ENCODE data around the gene CDH13. TPM values are rescaled to one million over a fixed set of nuclear protein-coding genes. Genes with fewer than 3 reads are reported as not detected.

The CDH13 gene
- total RNA-seq, 1 donor from 2014 or later = 14.3 TPM

DNA sequence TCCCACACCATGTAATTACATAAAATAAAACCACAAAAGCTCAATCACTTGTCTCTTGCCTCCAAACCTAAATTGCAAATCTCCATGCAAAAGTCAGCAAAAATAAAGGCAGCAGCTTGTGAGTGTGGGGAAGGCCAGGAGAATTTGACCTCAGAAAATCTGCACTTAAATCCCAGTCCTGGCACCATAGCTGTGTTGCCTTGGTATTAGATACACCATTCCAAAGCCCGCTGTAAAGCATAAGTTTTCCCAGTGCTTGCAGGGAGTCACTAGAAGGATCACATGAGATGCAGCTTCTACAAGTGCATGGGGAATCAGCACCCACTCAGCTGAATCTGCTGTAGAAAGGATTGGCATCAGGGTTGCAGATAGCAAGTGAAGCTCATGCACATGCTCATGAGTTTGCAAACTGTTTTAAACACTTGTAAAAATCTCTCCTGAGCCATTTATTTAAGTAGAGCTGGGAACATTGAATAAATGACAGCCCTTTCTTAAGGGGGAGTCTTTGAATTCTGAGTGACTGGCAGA is 686.0 kb downstream of the CDH13 start:
- Histone ChIP-seq H3K27me3 (ENCODE audit: low read depth) (no peaks in the 10 kb centered on the region), H3K36me3 (no peaks in the 10 kb centered on the region), H3K4me1 (no peaks in the 10 kb centered on the region), H3K27ac (no peak overlapping the region), H3K4me3 (no peak overlapping the region), H3K9me3 (no peaks in the 10 kb centered on the region)
- no peak for ATAC-seq
- TF ChIP-seq CTCF (IDR thresholded peaks at IDR 0.05) = no peak
- intact Hi-C loops (cut with DNase I) = no loop called here
- no peak for DNase-seq

DNA sequence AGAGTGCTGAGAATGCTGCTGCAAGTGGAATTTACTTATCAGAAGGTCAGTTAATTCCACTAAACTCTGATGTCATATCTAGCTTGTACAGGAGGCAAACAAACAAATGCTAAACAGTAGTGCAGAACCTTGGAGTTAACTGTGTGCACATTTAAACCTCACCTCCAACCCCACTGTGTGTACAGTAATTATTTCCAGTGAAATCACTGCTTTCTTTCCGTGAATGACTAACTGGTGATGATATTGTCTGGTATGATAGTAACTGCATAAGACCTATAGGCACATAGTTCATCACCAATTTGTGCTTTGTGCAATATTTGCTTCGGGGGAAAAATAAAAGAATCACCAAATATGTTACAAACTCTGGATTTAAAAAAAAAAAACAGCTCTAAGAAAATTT is 688.5 kb downstream of the CDH13 start:
- Histone ChIP-seq H3K27me3 (ENCODE audit: low read depth) (no peaks in the 10 kb centered on the region), H3K9me3 (no peaks in the 10 kb centered on the region), H3K4me1 (no peaks in the 10 kb centered on the region), H3K4me3 (no peak overlapping the region), H3K36me3 (no peaks in the 10 kb centered on the region), H3K27ac (no peak overlapping the region)
- DNase-seq = no peak
- TF ChIP-seq CTCF (IDR thresholded peaks at IDR 0.05) = no peak
- intact Hi-C loops (cut with DNase I) = no loop called here
- ATAC-seq = no peak

DNA sequence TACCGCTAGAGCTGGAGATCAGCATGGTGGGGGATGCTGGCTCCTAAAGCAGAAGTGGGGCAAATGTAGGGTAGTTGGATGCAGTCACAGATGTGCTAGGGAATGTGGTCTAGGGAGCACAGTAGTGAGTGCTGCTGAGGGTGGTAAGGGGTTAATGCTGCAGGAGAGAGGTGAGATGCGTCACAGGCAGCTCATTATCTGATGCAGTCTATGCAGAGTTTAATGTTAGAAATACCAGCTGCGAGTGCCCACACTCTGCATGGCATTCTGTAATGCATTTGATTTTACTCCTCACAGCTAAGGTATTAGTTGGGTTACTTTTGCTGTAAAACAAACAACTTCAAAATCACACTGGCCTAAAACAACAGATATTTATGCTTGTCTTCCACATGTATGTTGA is 689.7 kb downstream of the CDH13 start:
- H3K4me1 ChIP-seq = no peaks in the 10 kb centered on the region
- intact Hi-C loops (cut with DNase I) = no loop called here
- H3K27me3 ChIP-seq (ENCODE audit: low read depth) = no peaks in the 10 kb centered on the region
- no peak for TF ChIP-seq CTCF (IDR thresholded peaks at IDR 0.05)
- H3K36me3 ChIP-seq = no peaks in the 10 kb centered on the region
- no peak overlapping the region for H3K27ac ChIP-seq
- no peaks in the 10 kb centered on the region for H3K9me3 ChIP-seq
- no peak overlapping the region for H3K4me3 ChIP-seq
- ATAC-seq (no peak), DNase-seq (no peak)

DNA sequence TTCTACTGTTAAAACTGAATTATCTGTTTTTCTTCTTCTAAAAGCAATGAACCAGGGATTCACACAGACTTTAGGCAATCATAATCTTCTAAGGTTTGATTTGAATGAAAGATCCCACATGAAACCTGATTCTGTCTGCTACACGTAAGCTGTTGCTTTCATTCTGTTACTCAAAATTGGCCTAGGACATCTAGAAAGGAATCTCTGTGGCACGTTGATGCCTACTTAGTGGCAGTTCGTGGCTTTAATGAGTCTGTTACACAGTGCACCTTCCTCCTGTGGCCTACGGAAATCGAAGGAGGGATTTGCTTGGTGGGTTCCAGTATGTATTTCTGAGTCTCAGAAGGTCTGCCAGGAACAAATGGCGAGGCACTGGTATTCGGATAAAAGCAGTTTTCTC is 691.6 kb downstream of the CDH13 start:
- H3K4me3 ChIP-seq = no peak overlapping the region
- H3K27me3 ChIP-seq (ENCODE audit: low read depth) = no peaks in the 10 kb centered on the region
- ATAC-seq (no peak), DNase-seq (no peak)
- H3K27ac ChIP-seq = no peak overlapping the region
- H3K36me3 ChIP-seq = no peaks in the 10 kb centered on the region
- no peaks in the 10 kb centered on the region for H3K4me1 ChIP-seq
- no peaks in the 10 kb centered on the region for H3K9me3 ChIP-seq
- no peak for TF ChIP-seq CTCF (IDR thresholded peaks at IDR 0.05)
- intact Hi-C loops (cut with DNase I) = no loop called here

GRCh38 chr16:83328936-83329335 is 702.2 kb downstream of the CDH13 start:
- H3K27ac ChIP-seq = no peak overlapping the region
- DNase-seq (no peak), ATAC-seq (no peak)
- H3K36me3 ChIP-seq = no peaks in the 10 kb centered on the region
- no peaks in the 10 kb centered on the region for H3K4me1 ChIP-seq
- H3K4me3 ChIP-seq = no peak overlapping the region
- TF ChIP-seq CTCF (IDR thresholded peaks at IDR 0.05) = no peak
- no peaks in the 10 kb centered on the region for H3K9me3 ChIP-seq
- no peaks in the 10 kb centered on the region for H3K27me3 ChIP-seq (ENCODE audit: low read depth)
- intact Hi-C loops (cut with DNase I) = no loop called here

- H3K4me1 ChIP-seq = no peaks in the 10 kb centered on the region
- intact Hi-C loops (cut with DNase I) = no loop called here
- H3K36me3 ChIP-seq = no peaks in the 10 kb centered on the region
- no peak for ATAC-seq
- no peak for DNase-seq
- no peak overlapping the region for H3K4me3 ChIP-seq
- TF ChIP-seq CTCF (IDR thresholded peaks at IDR 0.05) = no peak
- no peak overlapping the region for H3K27ac ChIP-seq
- H3K27me3 ChIP-seq (ENCODE audit: low read depth) = no peaks in the 10 kb centered on the region
- H3K9me3 ChIP-seq = no peaks in the 10 kb centered on the region
Measured at GRCh38 chr16:83329441-83329840, 702.7 kb downstream of the CDH13 start.
